NCI-H524 (cell line): ENCODE measurements around the gene SELENOV.

Source experiments
- DNase-seq, 2 experiments: peaks; one replicate each; lab custom pipeline; 2025; lab: John Stamatoyannopoulos, UW

Gene SELENOV

GRCh38 chr19:39558624-39559117 is 43.7 kb downstream of the SELENOV start:
- no peak for DNase-seq

- DNase-seq, result no peak
These were observed 48.5 kb downstream of the SELENOV start for GRCh38 chr19:39563408-39563807.

- DNase-seq, result no peak
These were observed 51.1 kb downstream of the SELENOV start for GRCh38 chr19:39566064-39566463.

DNA sequence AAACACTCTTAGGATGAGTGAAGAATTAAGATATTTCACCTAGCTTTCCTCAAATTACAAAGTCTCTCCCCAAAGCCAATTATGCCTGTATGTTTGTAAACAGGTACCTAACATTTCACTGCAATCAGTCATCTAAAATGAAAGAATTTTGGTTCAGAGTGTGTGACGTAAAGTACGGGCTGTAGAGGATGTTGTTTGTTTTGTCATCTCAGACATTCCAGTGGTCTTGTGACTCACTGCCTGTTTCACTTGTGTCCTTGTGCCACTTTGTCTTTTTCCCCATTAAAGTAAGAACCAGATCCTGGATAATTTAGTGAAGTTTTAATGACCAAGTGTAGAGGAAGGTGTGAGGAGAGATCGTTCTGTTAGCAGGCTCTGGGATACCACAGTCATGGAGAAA is 53.7 kb downstream of the SELENOV start:
- no peak for DNase-seq
